HEK293T (cell line): ENCODE results near the gene ADRB1.

Source experiments
- CTCF ChIA-PET: fragments of 350-600 bp; formaldehyde crosslinking; extraction: SDS; loops from one replicate; lab custom pipeline; 2021; ENCODE audit warnings: antibody characterized with exemption, inconsistent platforms; lab: Yijun Ruan, JAX
- POLR2A ChIA-PET: fragments of 350-600 bp; formaldehyde crosslinking; extraction: SDS; loops from one replicate; lab custom pipeline; 2020; ENCODE audit warnings: antibody characterized with exemption, inconsistent platforms; lab: Yijun Ruan, JAX
- DNase-seq: peaks from one replicate; pipeline ENCODE4 v3.0.0; 2012; ENCODE audit warnings: mixed read lengths; ENCODE audit errors: extremely low spot score
- ARNT ChIP-seq: fragments of 450-650 bp; IDR thresholded peaks from 2 replicates; pipeline ENCODE4 v1.6.1; 2017; ENCODE audit warnings: mild to moderate bottlenecking
- BHLHE40 ChIP-seq: fragments of 450-650 bp; IDR thresholded peaks from 2 replicates; pipeline ENCODE4 v1.6.1; 2016; ENCODE audit warnings: mild to moderate bottlenecking, moderate library complexity, borderline replicate concordance
- CTBP1 ChIP-seq: fragments of 450-650 bp; IDR thresholded peaks from 2 replicates; pipeline ENCODE4 v1.6.1; 2016; ENCODE audit warnings: borderline replicate concordance
- ELF4 ChIP-seq: fragments of 450-650 bp; IDR thresholded peaks from 2 replicates; pipeline ENCODE4 v1.6.1; 2017; ENCODE audit warnings: antibody characterized with exemption
- FOXA1 ChIP-seq: fragments of 450-650 bp; IDR thresholded peaks from 2 replicates; pipeline ENCODE4 v1.6.1; 2016; ENCODE audit warnings: mild to moderate bottlenecking
- FOXK2 ChIP-seq: fragments of 450-650 bp; IDR thresholded peaks from 2 replicates; pipeline ENCODE4 v1.6.1; 2016; ENCODE audit warnings: mild to moderate bottlenecking
- FOXM1 ChIP-seq: fragments of 450-650 bp; IDR thresholded peaks from 2 replicates; pipeline ENCODE4 v1.6.1; 2017; ENCODE audit warnings: mild to moderate bottlenecking, borderline replicate concordance
- HDGF ChIP-seq: fragments of 450-650 bp; IDR thresholded peaks from 2 replicates; pipeline ENCODE4 v1.6.1; 2017; ENCODE audit warnings: antibody characterized with exemption, borderline replicate concordance
- L3MBTL2 ChIP-seq: fragments of 450-650 bp; conservative IDR thresholded peaks from 2 replicates; pipeline ENCODE4 v1.6.1; 2016; ENCODE audit warnings: mild to moderate bottlenecking
- LEF1 ChIP-seq: fragments of 450-650 bp; IDR thresholded peaks from 2 replicates; pipeline ENCODE4 v1.6.1; 2017; ENCODE audit warnings: mild to moderate bottlenecking, borderline replicate concordance
- NFRKB ChIP-seq: fragments of 450-650 bp; IDR thresholded peaks from 2 replicates; pipeline ENCODE4 v1.6.1; 2016; ENCODE audit warnings: mild to moderate bottlenecking, moderate library complexity
- SP1 ChIP-seq: fragments of 450-650 bp; IDR thresholded peaks from 2 replicates; pipeline ENCODE4 v1.6.1; 2017
- SUZ12 ChIP-seq: fragments of 450-650 bp; IDR thresholded peaks from 2 replicates; pipeline ENCODE4 v1.6.1; 2016; ENCODE audit warnings: mild to moderate bottlenecking
- ZNF384 ChIP-seq: fragments of 450-650 bp; IDR thresholded peaks from 2 replicates; pipeline ENCODE4 v1.6.1; 2016
- TF ChIP-seq, protein P1 (sequence below): fragments of 450-650 bp; IDR thresholded peaks from 2 replicates; pipeline ENCODE4 v1.6.1; 2016

Gene ADRB1

DNA sequence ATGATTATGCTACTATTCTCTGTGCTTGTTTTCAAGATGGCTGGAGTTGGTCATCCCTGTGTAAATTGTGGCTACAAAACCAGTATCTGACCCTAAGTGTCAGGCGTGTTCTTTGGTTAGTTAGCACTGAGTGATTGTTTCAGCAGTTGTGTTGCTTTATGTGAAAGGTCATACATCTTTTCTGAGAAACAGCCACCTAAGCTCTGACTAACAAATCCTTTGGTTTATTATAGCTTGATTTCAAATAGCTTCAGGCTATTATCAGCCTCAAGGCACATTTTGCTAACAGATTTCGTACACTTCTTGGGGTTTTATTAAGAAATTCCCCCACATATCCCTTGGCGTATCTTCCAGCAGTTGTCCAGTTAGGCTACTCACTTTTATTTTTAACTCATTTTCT, 4.8 kb upstream of the ADRB1 start:
- CTCF ChIA-PET, result no interaction called here
- POLR2A ChIA-PET, result no interaction called here
- TF ChIP-seq HDGF (no peak), LEF1 (no peak), BHLHE40 (no peak), FOXM1 (no peak), ZNF384 (no peak)
- no peak for DNase-seq

DNA sequence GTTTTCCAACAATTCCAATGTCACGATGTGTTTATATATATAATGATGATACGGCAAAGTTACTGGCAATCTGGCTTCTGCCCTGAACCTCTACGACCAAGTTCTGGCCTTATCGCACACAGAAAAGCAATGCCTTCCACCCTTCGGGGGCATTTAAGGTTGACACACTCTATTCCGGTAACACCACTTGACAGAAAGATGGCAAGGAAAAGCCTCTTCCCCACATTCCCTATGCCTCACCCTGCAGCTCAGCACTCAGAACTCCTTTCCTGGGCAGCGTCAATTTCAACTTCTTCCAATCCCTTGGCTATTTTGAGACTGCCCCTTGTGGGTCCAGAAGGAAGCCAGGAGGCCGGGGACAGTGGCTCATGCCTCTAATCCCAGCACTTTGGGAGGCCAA, 2.5 kb upstream of the ADRB1 start:
- ChIA-PET POLR2A (no interaction called here), CTCF (no interaction called here)
- no peak for DNase-seq
- TF ChIP-seq SP1 (no peak), FOXM1 (no peak), FOXK2 (no peak), LEF1 (no peak), ELF4 (no peak), BHLHE40 (no peak)
- TF ChIP-seq, protein P1, sequence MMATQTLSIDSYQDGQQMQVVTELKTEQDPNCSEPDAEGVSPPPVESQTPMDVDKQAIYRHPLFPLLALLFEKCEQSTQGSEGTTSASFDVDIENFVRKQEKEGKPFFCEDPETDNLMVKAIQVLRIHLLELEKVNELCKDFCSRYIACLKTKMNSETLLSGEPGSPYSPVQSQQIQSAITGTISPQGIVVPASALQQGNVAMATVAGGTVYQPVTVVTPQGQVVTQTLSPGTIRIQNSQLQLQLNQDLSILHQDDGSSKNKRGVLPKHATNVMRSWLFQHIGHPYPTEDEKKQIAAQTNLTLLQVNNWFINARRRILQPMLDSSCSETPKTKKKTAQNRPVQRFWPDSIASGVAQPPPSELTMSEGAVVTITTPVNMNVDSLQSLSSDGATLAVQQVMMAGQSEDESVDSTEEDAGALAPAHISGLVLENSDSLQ, result no peak

DNA sequence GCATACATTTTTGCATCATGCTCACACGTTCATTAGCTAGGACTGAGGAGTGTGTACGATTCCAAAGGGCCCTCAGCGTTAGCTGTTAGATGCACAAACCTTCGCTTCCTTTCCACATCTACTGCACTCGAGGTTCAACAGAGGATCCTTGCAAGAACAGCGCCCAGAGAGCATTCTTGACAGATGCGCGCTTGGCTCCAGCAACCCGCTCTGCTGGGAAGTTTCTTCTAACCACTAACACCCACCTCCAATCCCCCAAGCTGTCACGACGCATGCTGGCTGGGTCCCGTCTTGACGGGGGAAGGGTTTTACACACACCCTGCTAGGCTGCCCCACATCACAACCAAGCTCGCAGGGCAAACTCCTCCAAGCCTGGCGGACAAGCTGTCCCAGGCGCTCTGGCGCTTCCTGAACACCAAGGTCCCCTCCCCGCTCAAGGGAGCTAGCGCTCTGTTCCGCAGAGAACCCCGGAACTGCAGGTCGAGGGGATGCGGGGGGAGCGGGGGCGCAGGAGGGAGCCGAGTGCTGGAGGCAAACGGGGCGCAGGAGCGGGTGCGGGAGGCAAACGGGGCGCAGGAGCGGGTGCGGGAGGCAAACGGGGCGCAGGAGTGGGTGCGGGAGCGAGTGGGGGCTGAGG, 653 bp upstream of the ADRB1 start:
- TF ChIP-seq FOXM1, result no peak
- TF ChIP-seq L3MBTL2, result peak; percentile 43; the same call in 1 of the 2 replicates
- CTCF ChIA-PET, result interaction anchor here (0.6 kb wide), 1 partner anchor 92 kb away, joined by 5 read pairs; no protein-coding TSS in a partner anchor
- POLR2A ChIA-PET, result interaction anchor here (0.7 kb wide), 1 partner anchor 20 kb away, joined by 3 read pairs; no protein-coding TSS in a partner anchor
- DNase-seq, result peak; percentile 72

DNA sequence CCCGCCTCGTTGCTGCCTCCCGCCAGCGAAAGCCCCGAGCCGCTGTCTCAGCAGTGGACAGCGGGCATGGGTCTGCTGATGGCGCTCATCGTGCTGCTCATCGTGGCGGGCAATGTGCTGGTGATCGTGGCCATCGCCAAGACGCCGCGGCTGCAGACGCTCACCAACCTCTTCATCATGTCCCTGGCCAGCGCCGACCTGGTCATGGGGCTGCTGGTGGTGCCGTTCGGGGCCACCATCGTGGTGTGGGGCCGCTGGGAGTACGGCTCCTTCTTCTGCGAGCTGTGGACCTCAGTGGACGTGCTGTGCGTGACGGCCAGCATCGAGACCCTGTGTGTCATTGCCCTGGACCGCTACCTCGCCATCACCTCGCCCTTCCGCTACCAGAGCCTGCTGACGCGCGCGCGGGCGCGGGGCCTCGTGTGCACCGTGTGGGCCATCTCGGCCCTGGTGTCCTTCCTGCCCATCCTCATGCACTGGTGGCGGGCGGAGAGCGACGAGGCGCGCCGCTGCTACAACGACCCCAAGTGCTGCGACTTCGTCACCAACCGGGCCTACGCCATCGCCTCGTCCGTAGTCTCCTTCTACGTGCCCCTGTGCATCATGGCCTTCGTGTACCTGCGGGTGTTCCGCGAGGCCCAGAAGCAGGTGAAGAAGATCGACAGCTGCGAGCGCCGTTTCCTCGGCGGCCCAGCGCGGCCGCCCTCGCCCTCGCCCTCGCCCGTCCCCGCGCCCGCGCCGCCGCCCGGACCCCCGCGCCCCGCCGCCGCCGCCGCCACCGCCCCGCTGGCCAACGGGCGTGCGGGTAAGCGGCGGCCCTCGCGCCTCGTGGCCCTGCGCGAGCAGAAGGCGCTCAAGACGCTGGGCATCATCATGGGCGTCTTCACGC, 825 bp downstream of the ADRB1 start:
- no peak for TF ChIP-seq ARNT
- no peak for TF ChIP-seq CTBP1
- TF ChIP-seq, protein P1, result no peak
- DNase-seq, result no peak
- ChIA-PET POLR2A (no interaction called here), CTCF (no interaction called here)

DNA sequence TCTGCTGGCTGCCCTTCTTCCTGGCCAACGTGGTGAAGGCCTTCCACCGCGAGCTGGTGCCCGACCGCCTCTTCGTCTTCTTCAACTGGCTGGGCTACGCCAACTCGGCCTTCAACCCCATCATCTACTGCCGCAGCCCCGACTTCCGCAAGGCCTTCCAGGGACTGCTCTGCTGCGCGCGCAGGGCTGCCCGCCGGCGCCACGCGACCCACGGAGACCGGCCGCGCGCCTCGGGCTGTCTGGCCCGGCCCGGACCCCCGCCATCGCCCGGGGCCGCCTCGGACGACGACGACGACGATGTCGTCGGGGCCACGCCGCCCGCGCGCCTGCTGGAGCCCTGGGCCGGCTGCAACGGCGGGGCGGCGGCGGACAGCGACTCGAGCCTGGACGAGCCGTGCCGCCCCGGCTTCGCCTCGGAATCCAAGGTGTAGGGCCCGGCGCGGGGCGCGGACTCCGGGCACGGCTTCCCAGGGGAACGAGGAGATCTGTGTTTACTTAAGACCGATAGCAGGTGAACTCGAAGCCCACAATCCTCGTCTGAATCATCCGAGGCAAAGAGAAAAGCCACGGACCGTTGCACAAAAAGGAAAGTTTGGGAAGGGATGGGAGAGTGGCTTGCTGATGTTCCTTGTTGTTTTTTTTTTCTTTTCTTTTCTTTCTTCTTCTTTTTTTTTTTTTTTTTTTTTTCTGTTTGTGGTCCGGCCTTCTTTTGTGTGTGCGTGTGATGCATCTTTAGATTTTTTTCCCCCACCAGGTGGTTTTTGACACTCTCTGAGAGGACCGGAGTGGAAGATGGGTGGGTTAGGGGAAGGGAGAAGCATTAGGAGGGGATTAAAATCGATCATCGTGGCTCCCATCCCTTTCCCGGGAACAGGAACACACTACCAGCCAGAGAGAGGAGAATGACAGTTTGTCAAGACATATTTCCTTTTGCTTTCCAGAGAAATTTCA, 1.7 kb downstream of the ADRB1 start:
- CTCF ChIA-PET, result no interaction called here
- DNase-seq, result no peak
- POLR2A ChIA-PET, result no interaction called here
- no peak for TF ChIP-seq ARNT
- TF ChIP-seq HDGF, result no peak
- TF ChIP-seq ZNF384, result no peak
- TF ChIP-seq BHLHE40, result no peak
- TF ChIP-seq SP1, result no peak
- TF ChIP-seq L3MBTL2, result no peak
- TF ChIP-seq ELF4, result no peak

DNA sequence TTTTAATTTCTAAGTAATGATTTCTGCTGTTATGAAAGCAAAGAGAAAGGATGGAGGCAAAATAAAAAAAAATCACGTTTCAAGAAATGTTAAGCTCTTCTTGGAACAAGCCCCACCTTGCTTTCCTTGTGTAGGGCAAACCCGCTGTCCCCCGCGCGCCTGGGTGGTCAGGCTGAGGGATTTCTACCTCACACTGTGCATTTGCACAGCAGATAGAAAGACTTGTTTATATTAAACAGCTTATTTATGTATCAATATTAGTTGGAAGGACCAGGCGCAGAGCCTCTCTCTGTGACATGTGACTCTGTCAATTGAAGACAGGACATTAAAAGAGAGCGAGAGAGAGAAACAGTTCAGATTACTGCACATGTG, 2.4 kb downstream of the ADRB1 start:
- DNase-seq, result no peak
- CTCF ChIA-PET, result interaction anchor here (0.6 kb wide), 1 partner anchor 21 kb away, joined by 3 read pairs; no protein-coding TSS in a partner anchor
- TF ChIP-seq SP1 (no peak), ELF4 (no peak), L3MBTL2 (no peak), HDGF (no peak), CTBP1 (no peak)
- TF ChIP-seq, protein P1, result no peak
- POLR2A ChIA-PET, result no interaction called here

DNA sequence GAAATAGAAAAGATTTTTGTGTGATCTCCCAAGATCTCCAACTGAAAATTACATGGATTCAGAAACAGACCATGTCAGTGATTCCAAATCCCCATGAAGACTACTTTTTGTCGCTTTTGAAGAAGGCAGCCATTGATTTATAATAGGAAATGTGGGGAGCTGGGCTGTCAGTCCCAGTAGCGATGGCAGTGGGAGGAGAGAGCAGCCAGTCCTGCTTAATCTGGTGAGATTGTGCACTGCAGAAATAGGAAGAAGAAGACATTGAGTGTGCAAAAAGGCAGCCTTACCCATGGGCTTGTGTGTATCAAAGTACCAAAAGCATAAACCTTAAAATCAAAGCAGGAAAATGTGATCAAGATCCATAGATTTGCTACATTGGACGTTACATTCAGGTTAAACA, 4.8 kb downstream of the ADRB1 start:
- DNase-seq, result no peak
- POLR2A ChIA-PET, result no interaction called here
- CTCF ChIA-PET, result no interaction called here
- TF ChIP-seq SUZ12 (no peak), FOXA1 (no peak), ARNT (no peak), HDGF (no peak), CTBP1 (no peak), ZNF384 (no peak), NFRKB (no peak), BHLHE40 (no peak), LEF1 (no peak), ELF4 (no peak), FOXK2 (no peak)
